ENCODE data around the gene CALB2.

- TF ChIP-seq CTCF (conservative IDR thresholded peaks at IDR 0.05; ENCODE audit: low read depth in 2 of 2) = no peak
- no peak for TF ChIP-seq EZH2 (IDR thresholded peaks at IDR 0.05; ENCODE audit: low read depth, unreplicated experiment)
- TF ChIP-seq POLR2AphosphoS5 (IDR thresholded peaks at IDR 0.05; ENCODE audit: low read depth) = no peak
- no peak for TF ChIP-seq NANOG (IDR thresholded peaks at IDR 0.05; ENCODE audit: borderline replicate concordance)
These were observed 72.2 kb downstream of the CALB2 start for GRCh38 chr16:71430744-71431143.
